GM23338 (cell line): ENCODE data around the gene CRADD. TPM values are rescaled to one million over a fixed set of nuclear protein-coding genes. Genes with fewer than 3 reads are reported as not detected.

Experiments
- ATAC-seq: fragments of 200-7000 bp; cut with Tn5 transposase; 3 replicates; pipeline ENCODE4 v1.9.1; 2020
- DNase-seq: peaks from one replicate; pipeline ENCODE4 v3.0.0-alpha.2; 2015; ENCODE audit warnings: low spot score
- H2AFZ ChIP-seq: fragments of 200-600 bp; sonication (generic); 2 replicates; pipeline ENCODE4 v1.8.0; 2016; ENCODE audit warnings: antibody characterized with exemption, mild to moderate bottlenecking, moderate library complexity
- H3F3A ChIP-seq: fragments of 200-600 bp; sonication (generic); replicated peaks from 2 replicates; pipeline ENCODE4 v1.8.0; 2017; ENCODE audit warnings: antibody characterized with exemption, mixed run types, low read depth
- H3K27ac ChIP-seq: fragments of 200-600 bp; sonication (generic); 2 replicates; pipeline ENCODE4 v1.6.1; 2016; ENCODE audit warnings: low read depth
- H3K27me3 ChIP-seq: fragments of 200-600 bp; sonication (generic); 2 replicates; pipeline ENCODE4 v1.8.0; 2016; ENCODE audit warnings: mild to moderate bottlenecking, mixed run types, moderate library complexity; ENCODE audit not compliant: insufficient read depth
- H3K36me3 ChIP-seq: fragments of 200-600 bp; sonication (generic); 2 replicates; pipeline ENCODE4 v1.8.0; 2016; ENCODE audit warnings: mild to moderate bottlenecking; ENCODE audit not compliant: insufficient read depth
- H3K4me1 ChIP-seq: fragments of 200-600 bp; sonication (generic); 2 replicates; pipeline ENCODE4 v1.8.0; 2016; ENCODE audit warnings: mild to moderate bottlenecking, moderate library complexity; ENCODE audit not compliant: insufficient read depth
- H3K4me2 ChIP-seq: fragments of 200-600 bp; sonication (generic); 2 replicates; pipeline ENCODE4 v1.7.1; 2017; ENCODE audit warnings: mixed run types
- H3K4me3 ChIP-seq: fragments of 200-600 bp; sonication (generic); 2 replicates; pipeline ENCODE4 v1.6.1; 2016; ENCODE audit warnings: mixed run types
- H3K79me2 ChIP-seq: fragments of 200-600 bp; sonication (generic); replicated peaks from 2 replicates; pipeline ENCODE4 v1.8.0; 2017; ENCODE audit warnings: mild to moderate bottlenecking; ENCODE audit not compliant: insufficient read depth
- H3K9me2 ChIP-seq: fragments of 200-600 bp; sonication (generic); 2 replicates; pipeline ENCODE4 v1.8.0; 2017; ENCODE audit not compliant: insufficient read depth
- H4K20me1 ChIP-seq: fragments of 200-600 bp; sonication (generic); replicated peaks from 2 replicates; pipeline ENCODE4 v1.8.0; 2017; ENCODE audit warnings: mild to moderate bottlenecking; ENCODE audit not compliant: insufficient read depth
- H3K27ac Mint-ChIP-seq: 2 replicates; pipeline ENCODE4 v1.8.0; 2020; ENCODE audit warnings: inconsistent platforms, mild to moderate bottlenecking, moderate library complexity, mixed read lengths
- H3K27me3 Mint-ChIP-seq: 3 replicates; pipeline ENCODE4 v1.8.0; 2022; ENCODE audit warnings: low read depth, mild to moderate bottlenecking, moderate library complexity, mixed read lengths, inconsistent platforms; ENCODE audit not compliant: insufficient read depth, poor library complexity
- H3K36me3 Mint-ChIP-seq: 3 replicates; pipeline ENCODE4 v1.8.0; 2021; ENCODE audit warnings: low read depth, mild to moderate bottlenecking, inconsistent platforms, moderate library complexity, mixed read lengths
- H3K4me1 Mint-ChIP-seq: 3 replicates; pipeline ENCODE4 v1.8.0; 2020; ENCODE audit warnings: mild to moderate bottlenecking, inconsistent platforms, mixed read lengths
- H3K4me3 Mint-ChIP-seq: 3 replicates; pipeline ENCODE4 v1.8.0; 2021; ENCODE audit warnings: moderate library complexity, mild to moderate bottlenecking, inconsistent platforms, mixed read lengths
- H3K9me3 Mint-ChIP-seq: 3 replicates; pipeline ENCODE4 v1.8.0; 2020; ENCODE audit warnings: moderate library complexity, mild to moderate bottlenecking, inconsistent platforms, mixed read lengths
- CREB1 ChIP-seq: fragments of 250-450 bp; sonication (Bioruptor Pico); IDR thresholded peaks from 2 replicates; pipeline ENCODE4 v1.5.0; 2020; ENCODE audit warnings: low read depth, mild to moderate bottlenecking, moderate library complexity
- CTCF ChIP-seq, 2 experiments: fragments of 200-600 bp in 1 of 2; sonication (generic) in 1 of 2; conservative IDR thresholded peaks; 2 replicates each; pipeline versions ENCODE4 v1.5.1 to v1.6.1; 2016 to 2017; ENCODE audit warnings: antibody characterized with exemption in 2 of 2, low read depth in 2 of 2, mild to moderate bottlenecking in 2 of 2, moderate library complexity in 1 of 2
- ETS1 ChIP-seq: IDR thresholded peaks from 2 replicates; pipeline ENCODE4 v1.6.1; 2016; ENCODE audit warnings: antibody characterized with exemption
- EZH2phosphoT487 ChIP-seq: fragments of 200-600 bp; sonication (generic); IDR thresholded peaks from one replicate; pipeline ENCODE4 v1.8.1; 2018; ENCODE audit warnings: antibody characterized with exemption; ENCODE audit not compliant: unreplicated experiment
- JUNB ChIP-seq: IDR thresholded peaks from one replicate; pipeline ENCODE4 v1.6.1; 2016; ENCODE audit warnings: antibody characterized with exemption; ENCODE audit not compliant: unreplicated experiment
- NANOG ChIP-seq: IDR thresholded peaks from 2 replicates; pipeline ENCODE4 v1.6.1; 2016; ENCODE audit warnings: antibody characterized with exemption, borderline replicate concordance
- POLR2AphosphoS5 ChIP-seq: IDR thresholded peaks from 2 replicates; pipeline ENCODE4 v1.6.1; 2016; ENCODE audit warnings: antibody characterized with exemption, low read depth
- STAT1 ChIP-seq: IDR thresholded peaks from one replicate; pipeline ENCODE4 v1.6.1; 2016; ENCODE audit warnings: antibody characterized with exemption; ENCODE audit not compliant: unreplicated experiment
- ZNF114 ChIP-seq: fragments of 250-450 bp; sonication (Bioruptor Pico); IDR thresholded peaks from 2 replicates; pipeline ENCODE4 v1.5.0; 2020; ENCODE audit warnings: mild to moderate bottlenecking, moderate library complexity
- ZNF331 ChIP-seq: fragments of 250-450 bp; sonication (Bioruptor Pico); IDR thresholded peaks from 2 replicates; pipeline ENCODE4 v1.5.0; 2020; ENCODE audit warnings: low read depth, mild to moderate bottlenecking, moderate library complexity
- ZNF462 ChIP-seq: fragments of 250-450 bp; sonication (Bioruptor Pico); IDR thresholded peaks from 2 replicates; pipeline ENCODE4 v1.5.0; 2020; ENCODE audit warnings: mild to moderate bottlenecking, moderate library complexity
- polyA plus RNA-seq: library from polyadenylated mRNA; unstranded; fragments of >200 nt; fragmentation: Nextera tagmentation; extraction: Ambion mirVana; gene quantifications from 2 replicates; pipeline ENCODE4 v1.2.1, GENCODE V29; 2016
- total RNA-seq: library from RNA; depleted of rRNA; stranded (reverse); fragments of >200 nt; shearing (Covaris generic); gene quantifications from 2 replicates; pipeline ENCODE4 v1.2.3, GENCODE V29; 2014

The CRADD gene
- total and polyA plus RNA-seq, 2 experiments from 2014 or later, result 6.3 to 27.9 TPM

GRCh38 chr12:93796729-93797128 lies 119.6 kb downstream of the CRADD start (continued):
- TF ChIP-seq ETS1 (no peak), JUNB (no peak), POLR2AphosphoS5 (no peak), NANOG (no peak), ZNF114 (CRISPR knock-in tag) (no peak)

- no peak overlapping the region for H3K4me3 ChIP-seq
- Mint-ChIP-seq H3K27me3 (peaks cover 2% of the 10 kb centered on the region), H3K4me3 (no peak overlapping the region), H3K9me3 (no peaks in the 10 kb centered on the region), H3K4me1 (peaks cover 23% of the 10 kb centered on the region), H3K27ac (no peak overlapping the region), H3K36me3 (no peaks in the 10 kb centered on the region; the same call in 2 of the 3 replicates)
- no peaks in the 10 kb centered on the region for H4K20me1 ChIP-seq
- H3K27ac ChIP-seq, result no peak overlapping the region
- no peaks in the 10 kb centered on the region for H3K9me2 ChIP-seq
- 0 out of 2 replicates have a peak overlapping the region, but pooled peaks have one; percentile 50 for H2AFZ ChIP-seq
- H3K4me1 ChIP-seq, result peaks cover 18% of the 10 kb centered on the region
- no peaks in the 10 kb centered on the region for H3K27me3 ChIP-seq
- no peaks in the 10 kb centered on the region for H3K36me3 ChIP-seq
- DNase-seq (peak; percentile 39), ATAC-seq (peak; percentile 67)
- no peaks in the 10 kb centered on the region for H3K79me2 ChIP-seq
- H3K4me2 ChIP-seq, result peak overlapping the region; percentile 54; the same call in 1 of the 2 replicates
- H3F3A ChIP-seq, result no peaks in the 10 kb centered on the region
- TF ChIP-seq STAT1, result no peak
- TF ChIP-seq NANOG, result no peak
- TF ChIP-seq CREB1, result no peak
- no peak for TF ChIP-seq ZNF462
- TF ChIP-seq ZNF331 (CRISPR knock-in tag), result no peak
- no peak for TF ChIP-seq CTCF (conservative IDR thresholded peaks at IDR 0.05; ENCODE audit: low read depth in 2 of 2)
- no peak for TF ChIP-seq ZNF114 (CRISPR knock-in tag)
- no peak for TF ChIP-seq EZH2phosphoT487
Observed at GRCh38 chr12:93798279-93799151, 121.3 kb downstream of the CRADD start.
